Ishikawa (cell line): Measurements from ENCODE around the gene CHPT1.

Experiments used
- CEBPB ChIP-seq: IDR thresholded peaks from 2 replicates; pipeline ENCODE4 v1.6.1; 2012
- CREB1 ChIP-seq: IDR thresholded peaks from 2 replicates; pipeline ENCODE4 v1.6.1; 2012; ENCODE audit warnings: low read depth
- EP300 ChIP-seq: IDR thresholded peaks from 2 replicates; pipeline ENCODE4 v1.6.1; 2012; ENCODE audit warnings: borderline replicate concordance
- MAX ChIP-seq: IDR thresholded peaks from 2 replicates; pipeline ENCODE4 v1.6.1; 2012
- NFIC ChIP-seq: IDR thresholded peaks from 2 replicates; pipeline ENCODE4 v1.6.1; 2012
- RAD21 ChIP-seq: IDR thresholded peaks from 2 replicates; pipeline ENCODE4 v1.6.1; 2012; ENCODE audit warnings: low read depth
- REST ChIP-seq: IDR thresholded peaks from 2 replicates; pipeline ENCODE4 v1.6.1; 2012; ENCODE audit warnings: low read depth, mild to moderate bottlenecking
- TAF1 ChIP-seq: IDR thresholded peaks from 2 replicates; pipeline ENCODE4 v1.6.1; 2012; ENCODE audit warnings: low read depth, mild to moderate bottlenecking
- TCF12 ChIP-seq: IDR thresholded peaks from 2 replicates; pipeline ENCODE4 v1.6.1; 2012; ENCODE audit warnings: low read depth
- TEAD4 ChIP-seq: IDR thresholded peaks from 2 replicates; pipeline ENCODE4 v1.6.1; 2012
- USF1 ChIP-seq: IDR thresholded peaks from 2 replicates; pipeline ENCODE4 v1.6.1; 2012
- YY1 ChIP-seq: IDR thresholded peaks from 2 replicates; pipeline ENCODE4 v1.6.1; 2012; ENCODE audit warnings: low read depth
- ZBTB7A ChIP-seq: IDR thresholded peaks from 2 replicates; pipeline ENCODE4 v1.6.1; 2012; ENCODE audit warnings: low read depth

- TF ChIP-seq EP300 (no peak), CEBPB (no peak), RAD21 (no peak), REST (no peak), TAF1 (no peak), CREB1 (no peak), TEAD4 (no peak), MAX (no peak), TCF12 (no peak), YY1 (no peak), ZBTB7A (no peak), USF1 (no peak), NFIC (no peak)
Observed at GRCh38 chr12:101647711-101648110, 49.7 kb upstream of the CHPT1 start.
